ENCODE results near the gene HSF5. TPM values are rescaled to one million over a fixed set of nuclear protein-coding genes. Genes with fewer than 3 reads are reported as not detected.

The HSF5 gene
- total RNA-seq, 1 experiment from 2014 or later = not detected

DNA sequence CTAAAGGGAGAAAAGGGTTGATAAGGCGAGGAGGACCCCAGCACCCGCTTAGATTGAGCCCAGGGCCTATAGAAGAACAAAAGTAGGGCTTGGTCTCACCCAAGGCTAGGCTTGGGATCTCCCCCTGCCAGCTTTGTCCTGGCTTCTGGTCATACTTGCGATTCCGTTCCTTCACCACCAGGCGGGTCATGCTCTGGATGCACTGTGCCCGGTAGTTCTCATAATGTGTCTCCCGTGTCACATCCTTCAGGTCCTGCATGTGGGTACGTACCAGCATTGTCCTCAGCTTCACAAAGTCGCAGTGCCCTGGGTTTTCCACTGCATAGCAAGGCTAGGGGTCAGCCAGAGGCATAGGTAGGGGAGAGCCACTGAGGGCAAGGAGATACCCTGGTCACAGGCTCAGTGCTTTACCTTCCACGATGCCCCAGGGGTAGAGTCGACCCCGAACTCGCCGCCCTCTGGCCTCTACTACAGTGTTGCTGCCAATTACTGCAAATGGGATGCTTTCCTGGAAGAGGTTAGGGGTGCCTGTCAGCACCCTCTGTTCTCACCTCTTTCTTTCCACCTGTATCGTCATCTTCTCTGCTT, 32.7 kb upstream of the HSF5 start:
- Mint-ChIP-seq H3K27me3 (ENCODE audit: low read depth) (no peaks in the 10 kb centered on the region), H3K4me3 (peak overlapping the region in 1 of 2 experiments; percentile 38; a peak in 1 of 5 replicates), H3K9me3 (no peaks in the 10 kb centered on the region; a peak in 2 of 5 replicates), H3K27ac (0 out of 7 replicates have a peak overlapping the region, but pooled peaks of 1 of the 3 experiments have one; percentile 55), H3K36me3 (ENCODE audit: insufficient read depth in 1 of 3, low read depth in 3 of 3) (no peaks in the 10 kb centered on the region), H3K4me1 (peaks cover 21 to 27% of the 10 kb centered on the region in 2 experiments)
- Histone ChIP-seq H3K9ac (ENCODE audit: extremely low read depth, insufficient read length, low read length) (no peak overlapping the region), H3K56ac (ENCODE audit: insufficient read length, low read depth, low read length) (no peak overlapping the region), H2BK20ac (ENCODE audit: low read depth, low read length, poor library complexity, severe bottlenecking) (no peak overlapping the region), H3K27ac (ENCODE audit: insufficient read length, low read depth, low read length) (no peak overlapping the region), H4K8ac (replicated peaks; ENCODE audit: insufficient read length, low read depth, low read length) (no peak overlapping the region), H2BK12ac (ENCODE audit: insufficient read length, low read depth, low read length) (no peak overlapping the region), H2AFZ (ENCODE audit: low read length) (no peak overlapping the region), H4K91ac (ENCODE audit: insufficient read length, low read depth, low read length) (no peak overlapping the region), H3K79me2 (ENCODE audit: insufficient read depth, low read length) (no peaks in the 10 kb centered on the region), H2AK5ac (ENCODE audit: insufficient read length, low read length) (no peak overlapping the region), H3K14ac (ENCODE audit: insufficient read depth, low read length) (no peak overlapping the region), H2BK15ac (ENCODE audit: low read depth, low read length) (no peak overlapping the region), H2BK5ac (ENCODE audit: insufficient read length, low read length) (no peak overlapping the region), H2BK120ac (ENCODE audit: low read depth, low read length, poor library complexity, severe bottlenecking) (no peak overlapping the region), H3T11ph (ENCODE audit: low read length) (no peak overlapping the region), H3K79me1 (ENCODE audit: insufficient read depth, low read depth, low read length, poor library complexity, severe bottlenecking) (no peaks in the 10 kb centered on the region), H3K9me3 (ENCODE audit: control insufficient read depth, low read depth, low read length) (no peaks in the 10 kb centered on the region), H3K23me2 (ENCODE audit: insufficient read length, low read depth, low read length, poor library complexity, severe bottlenecking) (peaks cover 5% of the 10 kb centered on the region), H3K4me2 (ENCODE audit: insufficient read depth, insufficient read length, low read length) (no peak overlapping the region), H3K27me3 (ENCODE audit: insufficient read depth, low read length) (no peaks in the 10 kb centered on the region), H4K5ac (ENCODE audit: insufficient read length, low read depth, low read length) (no peak overlapping the region), H3K4ac (ENCODE audit: low read depth, low read length) (no peak overlapping the region), H3K18ac (ENCODE audit: insufficient read length, low read depth, low read length) (no peak overlapping the region), H3K4me1 (ENCODE audit: insufficient read depth, low read length) (peaks cover 3% of the 10 kb centered on the region; the same call in 1 of the 2 replicates), H3K23ac (ENCODE audit: insufficient read length, low read depth, low read length) (no peak overlapping the region), H4K20me1 (ENCODE audit: control insufficient read depth, insufficient read depth, insufficient read length) (no peaks in the 10 kb centered on the region)
- peak; percentile 84 for DNase-seq
- TF ChIP-seq, protein P1, sequence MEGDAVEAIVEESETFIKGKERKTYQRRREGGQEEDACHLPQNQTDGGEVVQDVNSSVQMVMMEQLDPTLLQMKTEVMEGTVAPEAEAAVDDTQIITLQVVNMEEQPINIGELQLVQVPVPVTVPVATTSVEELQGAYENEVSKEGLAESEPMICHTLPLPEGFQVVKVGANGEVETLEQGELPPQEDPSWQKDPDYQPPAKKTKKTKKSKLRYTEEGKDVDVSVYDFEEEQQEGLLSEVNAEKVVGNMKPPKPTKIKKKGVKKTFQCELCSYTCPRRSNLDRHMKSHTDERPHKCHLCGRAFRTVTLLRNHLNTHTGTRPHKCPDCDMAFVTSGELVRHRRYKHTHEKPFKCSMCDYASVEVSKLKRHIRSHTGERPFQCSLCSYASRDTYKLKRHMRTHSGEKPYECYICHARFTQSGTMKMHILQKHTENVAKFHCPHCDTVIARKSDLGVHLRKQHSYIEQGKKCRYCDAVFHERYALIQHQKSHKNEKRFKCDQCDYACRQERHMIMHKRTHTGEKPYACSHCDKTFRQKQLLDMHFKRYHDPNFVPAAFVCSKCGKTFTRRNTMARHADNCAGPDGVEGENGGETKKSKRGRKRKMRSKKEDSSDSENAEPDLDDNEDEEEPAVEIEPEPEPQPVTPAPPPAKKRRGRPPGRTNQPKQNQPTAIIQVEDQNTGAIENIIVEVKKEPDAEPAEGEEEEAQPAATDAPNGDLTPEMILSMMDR (conservative IDR thresholded peaks at IDR 0.05) = peak; percentile 71
- WGBS (ENCODE audit: extremely low coverage, insufficient read length, low lambda C conversion rate) = no CpG with 5 or more reads among the region's 15 CpGs

All from H9 (cell line).